Germinal center (tissue), 1 donor: ENCODE data around the gene RPH3AL.

ENCODE experiments used
- DNase-seq: peaks from one replicate; pipeline ENCODE4 v3.0.0; 2012; ENCODE audit warnings: mixed read lengths, low spot score

RPH3AL gene

DNA sequence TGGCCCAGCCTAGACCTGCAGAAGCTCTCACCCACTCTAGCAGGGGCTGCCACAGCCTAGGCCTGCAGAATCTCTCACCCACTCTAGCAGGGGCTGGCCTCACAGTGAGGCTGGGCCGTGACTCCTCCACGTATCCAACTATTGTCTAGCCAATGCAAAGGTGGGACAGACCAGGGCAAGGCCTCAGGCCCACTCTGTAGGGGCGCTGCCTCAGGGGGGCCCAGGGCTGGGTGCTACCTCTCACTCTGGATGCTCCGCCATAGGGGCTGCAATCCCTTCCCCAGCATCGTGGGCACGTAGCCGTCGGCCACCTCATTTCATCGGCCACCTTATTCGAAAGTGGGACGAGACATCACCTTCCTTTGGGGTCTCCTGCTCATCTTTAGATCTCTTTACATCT is 51.7 kb downstream of the RPH3AL start:
- DNase-seq, result no peak

DNA sequence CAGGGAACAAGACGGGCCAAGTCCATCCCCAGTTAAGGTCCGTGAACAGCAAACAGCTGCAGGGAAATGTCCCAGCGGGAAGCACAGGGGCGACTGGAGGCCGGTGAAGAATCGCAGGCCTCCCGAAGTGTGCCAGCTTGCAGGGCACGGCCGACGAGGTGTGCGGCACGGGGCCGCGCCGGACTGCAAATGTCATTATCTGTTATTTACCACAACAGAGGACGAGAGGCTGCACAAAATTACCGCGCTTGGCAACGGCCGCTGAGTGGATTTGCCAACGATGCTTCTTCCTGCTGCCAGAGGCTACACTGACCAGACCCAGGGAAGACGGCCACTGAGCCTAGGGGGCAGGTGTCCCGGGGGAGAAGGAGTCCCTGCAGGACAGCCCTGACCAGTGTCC is 53.1 kb downstream of the RPH3AL start:
- no peak for DNase-seq

DNA sequence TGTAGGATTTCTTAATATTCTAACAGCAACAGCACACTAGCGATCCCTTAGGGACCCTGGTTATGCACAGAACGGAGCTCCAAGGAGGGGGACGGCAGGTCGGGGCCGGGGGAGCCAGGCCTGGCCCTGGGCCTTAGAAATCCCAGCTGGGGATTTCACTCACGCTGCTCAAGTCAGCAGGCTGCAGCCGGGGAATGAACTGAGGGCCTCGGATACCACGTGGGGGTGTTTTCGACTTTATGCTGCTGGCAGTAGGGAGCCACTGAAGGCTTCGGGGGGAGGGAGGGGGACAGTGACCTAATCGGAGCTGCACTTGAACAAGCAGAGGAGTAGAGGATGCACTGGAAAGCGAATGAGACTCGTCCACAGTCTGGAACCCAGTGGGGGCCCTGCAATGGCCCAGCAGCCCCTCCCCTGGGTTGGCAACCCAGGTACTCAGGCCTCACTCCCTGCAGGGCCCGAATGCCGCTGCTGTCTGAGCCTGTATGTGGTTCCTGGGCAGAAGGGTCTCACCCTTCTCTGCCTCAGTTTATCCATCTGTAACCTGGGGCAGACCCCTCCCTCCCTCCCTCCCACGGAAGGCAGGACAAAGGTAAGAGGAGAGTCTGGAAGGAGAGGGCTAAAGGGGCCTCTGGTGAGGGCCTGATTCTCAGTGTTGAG is 53.7 kb downstream of the RPH3AL start:
- DNase-seq, result no peak

DNA sequence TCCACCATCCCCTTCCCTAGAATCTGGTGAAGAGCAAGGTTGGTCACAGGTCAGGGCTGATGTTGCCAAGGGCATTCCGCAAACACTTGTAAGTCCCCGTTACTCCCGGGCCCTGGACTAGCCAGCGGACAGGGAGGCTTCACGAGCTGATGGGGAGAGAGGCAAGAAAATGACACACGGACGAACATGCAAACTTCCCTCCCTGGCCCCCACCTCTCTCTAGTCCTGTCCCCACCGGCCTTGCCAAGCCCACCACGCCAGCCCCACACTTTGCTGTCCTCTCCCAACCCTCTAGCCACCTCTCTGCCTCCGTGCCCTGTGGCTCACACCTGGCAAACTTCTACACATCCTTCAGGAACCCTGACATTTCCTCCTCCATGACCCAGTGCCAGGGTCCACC is 54.8 kb downstream of the RPH3AL start:
- no peak for DNase-seq

DNA sequence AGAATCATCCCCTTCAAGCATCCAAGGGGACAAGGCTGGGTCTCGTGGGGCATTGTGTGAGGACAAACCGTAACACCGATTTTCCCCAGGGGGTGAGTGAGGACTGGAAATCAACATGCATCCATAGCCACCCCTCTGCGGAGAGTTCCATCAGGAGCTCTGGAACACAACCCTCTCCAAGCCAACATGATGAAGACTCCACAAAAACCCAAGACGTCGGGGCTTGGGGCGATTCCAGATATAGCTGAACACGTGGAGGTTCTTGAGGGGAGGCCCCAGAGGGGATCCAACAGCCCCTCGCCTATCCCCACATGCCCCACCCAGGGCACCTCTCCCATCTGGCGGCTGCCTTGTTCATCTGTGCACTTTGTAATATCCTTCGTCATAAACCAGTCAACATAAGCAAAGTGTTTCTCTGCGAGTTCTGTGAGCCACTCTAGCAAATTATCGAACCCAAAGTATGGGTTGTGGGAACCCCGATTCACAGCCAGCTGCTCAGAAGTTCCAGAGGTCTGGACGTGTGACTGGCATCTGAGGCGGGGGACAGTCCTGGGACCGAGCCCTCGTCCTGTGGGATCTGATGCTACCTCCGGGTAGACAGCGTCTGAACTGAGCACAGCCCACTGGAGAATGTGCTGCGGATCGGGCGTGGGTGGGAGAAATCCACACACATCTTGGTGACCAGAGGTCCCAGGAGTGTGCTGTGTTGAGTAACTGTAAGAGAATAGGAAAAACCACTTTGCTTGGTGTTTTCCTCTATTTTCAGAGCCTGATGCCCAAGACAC is 55.5 kb downstream of the RPH3AL start:
- no peak for DNase-seq

DNA sequence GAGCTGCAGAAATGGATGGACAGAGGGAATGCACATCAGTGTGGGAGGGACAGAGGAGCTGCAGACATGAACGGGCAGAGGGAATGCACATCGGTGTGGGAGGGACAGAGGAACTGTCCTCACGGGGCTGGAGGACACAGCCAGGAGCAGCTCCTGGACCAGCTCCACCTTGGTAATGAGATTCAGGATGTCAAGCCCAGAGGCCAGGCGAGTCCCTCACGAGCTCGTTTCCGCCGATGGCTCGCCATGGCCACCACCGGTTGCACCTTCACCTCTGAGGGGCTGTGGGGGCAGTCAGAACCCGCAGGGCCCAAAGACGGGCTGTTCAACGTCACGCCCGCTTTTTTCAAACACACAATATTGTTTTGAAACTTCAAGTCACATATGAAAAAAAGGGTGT is 56.2 kb downstream of the RPH3AL start:
- no peak for DNase-seq

DNA sequence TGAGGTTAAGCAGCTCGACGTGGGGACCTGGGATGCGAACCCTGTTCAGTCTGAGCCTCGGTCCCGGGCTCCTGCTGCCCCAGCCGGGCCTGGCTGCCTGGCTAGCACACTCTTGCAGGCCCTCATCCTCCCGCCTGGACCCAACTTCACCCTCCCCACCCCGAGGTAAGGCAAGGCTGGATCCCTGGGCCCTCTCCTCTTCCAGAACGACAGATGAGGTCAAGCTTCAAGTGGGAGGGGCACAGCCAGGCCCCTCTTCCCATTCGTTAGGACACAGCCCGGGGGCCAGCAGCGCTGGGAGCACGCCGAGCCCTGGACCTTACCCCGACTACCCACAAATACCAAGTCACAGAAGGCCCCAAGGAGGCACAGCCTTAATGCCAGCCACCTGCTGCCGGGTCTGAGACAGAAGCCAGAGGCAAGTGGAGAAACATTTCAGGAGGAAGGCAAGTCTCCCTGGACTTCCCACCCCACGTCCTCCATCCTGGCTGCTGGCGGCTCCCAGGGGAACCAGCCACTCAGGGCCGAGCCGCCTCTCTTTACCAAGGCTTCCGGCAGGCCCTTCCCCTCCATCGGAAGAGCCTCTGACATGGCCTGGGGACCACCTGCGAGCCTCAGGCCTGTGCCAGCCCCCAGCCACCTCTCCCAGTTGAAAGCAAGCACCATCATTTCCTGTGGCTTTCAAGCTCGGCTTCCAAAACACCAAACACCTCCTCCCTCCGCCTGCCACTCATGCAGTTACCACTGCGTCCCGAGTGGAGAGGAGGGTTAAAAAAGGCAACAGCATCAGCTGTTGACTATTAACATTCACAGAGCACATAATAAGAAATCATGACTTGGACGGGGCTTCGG is 59.9 kb downstream of the RPH3AL start:
- no peak for DNase-seq

DNA sequence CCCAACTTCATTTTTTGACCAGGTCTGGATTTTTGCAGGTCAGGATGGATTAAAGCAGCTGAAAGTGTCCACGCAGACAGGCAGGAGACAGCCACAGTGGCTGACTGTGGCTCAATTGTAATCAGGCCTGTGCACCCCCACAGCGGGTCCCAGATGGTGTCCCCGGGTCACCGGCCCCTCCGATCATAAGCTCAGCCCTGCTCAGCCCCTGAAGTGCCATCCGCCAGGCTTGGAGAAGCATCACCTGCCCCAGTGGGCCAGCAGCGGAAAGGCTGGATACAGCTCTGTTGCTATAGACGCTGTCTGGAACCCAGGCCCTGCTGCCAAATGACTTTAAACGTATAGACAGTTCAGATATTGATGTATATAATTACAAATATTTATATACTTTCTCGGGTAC is 60.6 kb downstream of the RPH3AL start:
- no peak for DNase-seq

DNA sequence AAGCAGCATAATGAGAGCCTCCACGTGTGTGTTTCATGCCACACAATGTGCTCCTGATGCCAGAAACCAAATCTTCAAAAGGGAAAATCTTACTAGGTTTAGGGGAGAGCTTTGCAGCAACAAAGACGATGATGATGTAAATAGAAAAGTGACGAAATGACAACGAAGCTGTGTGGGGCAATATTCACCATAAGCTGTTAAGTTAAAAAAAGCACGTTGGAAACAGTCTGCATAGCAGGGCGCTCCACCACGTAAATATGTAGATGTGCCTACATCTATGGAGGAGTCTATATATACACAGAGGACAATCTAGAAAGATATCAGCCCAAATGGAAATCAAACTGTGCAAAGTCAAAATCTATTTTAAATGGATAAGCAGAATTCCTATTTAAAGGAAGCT is 61.0 kb downstream of the RPH3AL start:
- DNase-seq, result no peak

DNA sequence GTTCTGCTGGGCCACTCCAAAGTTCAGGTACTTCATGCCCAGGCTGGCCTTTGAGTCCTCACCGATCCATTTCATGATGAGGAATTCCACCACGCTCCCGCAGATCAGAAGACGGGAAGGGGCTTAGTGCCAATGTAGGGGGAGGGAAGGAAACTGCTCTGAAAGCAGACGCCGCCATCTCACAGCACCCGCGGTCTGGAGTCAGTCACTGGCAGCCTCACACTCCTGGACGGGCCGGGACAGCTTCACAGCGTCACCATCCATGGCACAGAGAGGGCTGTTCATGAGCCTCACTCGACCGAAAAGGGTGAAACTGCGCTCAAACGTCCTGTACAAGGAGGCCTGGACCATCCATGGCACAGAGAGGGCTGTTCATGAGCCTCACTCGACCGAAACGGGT is 62.0 kb downstream of the RPH3AL start:
- DNase-seq, result no peak

DNA sequence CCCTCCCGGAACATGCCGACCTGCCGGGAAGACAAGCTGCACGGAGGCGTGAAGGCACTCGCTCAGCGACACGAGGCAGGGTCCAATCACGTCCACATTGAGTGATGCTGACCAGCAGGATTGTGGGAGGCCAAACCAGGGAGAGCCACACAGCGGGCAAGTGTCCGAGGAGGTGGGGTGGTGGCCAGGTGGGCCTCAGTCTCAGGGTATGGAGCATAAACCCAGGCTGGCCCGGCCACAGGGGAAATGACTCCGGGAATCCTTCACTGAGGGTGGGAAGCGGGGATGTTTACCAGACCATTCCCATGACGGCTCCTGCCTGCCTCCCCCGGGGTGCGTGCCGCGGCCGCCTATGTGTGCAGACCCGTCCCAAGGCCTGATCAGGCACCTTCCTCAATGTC is 62.5 kb downstream of the RPH3AL start:
- no peak for DNase-seq

DNA sequence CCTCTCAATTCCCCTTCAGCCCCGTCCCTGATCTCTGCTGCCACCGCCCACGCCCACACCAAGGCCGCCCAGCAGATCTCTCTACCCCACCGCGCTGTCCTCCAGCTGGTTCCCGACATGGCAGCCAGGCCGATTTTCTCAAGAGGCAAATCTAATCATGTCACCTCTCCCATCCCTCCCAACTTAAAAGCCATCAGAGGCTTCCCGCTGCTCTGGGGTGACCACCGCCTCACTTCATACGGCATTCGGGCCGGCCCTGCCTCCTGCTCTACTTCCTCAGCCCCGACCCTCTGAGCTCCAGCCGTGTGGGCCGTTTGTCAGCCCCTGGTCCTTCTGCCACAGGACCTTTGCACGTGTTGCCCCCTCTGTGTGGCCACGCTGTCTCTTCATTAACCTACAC is 63.2 kb downstream of the RPH3AL start:
- DNase-seq, result no peak

DNA sequence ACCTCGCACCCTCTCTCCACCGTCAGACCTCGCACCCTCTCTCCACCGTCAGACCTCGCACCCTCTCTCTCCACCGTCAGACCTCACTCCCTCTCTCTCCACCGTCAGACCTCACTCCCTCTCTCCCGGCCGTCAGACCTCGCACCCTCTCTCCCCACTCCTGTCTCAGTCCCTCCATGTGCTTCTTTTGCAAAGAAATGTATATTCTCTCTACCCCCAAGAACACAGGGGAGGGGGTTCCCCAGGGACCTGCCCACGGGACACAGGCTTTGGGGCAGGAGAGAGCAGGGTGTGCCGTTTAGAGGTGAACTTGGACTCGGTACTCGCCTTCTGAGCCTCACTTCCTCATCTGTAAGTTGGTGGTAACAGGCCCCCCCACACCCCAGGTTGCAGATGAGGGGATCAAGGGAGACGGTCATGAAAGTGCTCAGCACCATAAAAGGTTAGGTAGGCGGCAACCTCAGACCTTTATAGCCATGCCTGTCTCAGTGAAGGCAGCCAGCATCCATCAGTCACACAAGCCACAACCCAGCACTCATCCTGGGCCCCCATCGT is 63.7 kb downstream of the RPH3AL start:
- no peak for DNase-seq

DNA sequence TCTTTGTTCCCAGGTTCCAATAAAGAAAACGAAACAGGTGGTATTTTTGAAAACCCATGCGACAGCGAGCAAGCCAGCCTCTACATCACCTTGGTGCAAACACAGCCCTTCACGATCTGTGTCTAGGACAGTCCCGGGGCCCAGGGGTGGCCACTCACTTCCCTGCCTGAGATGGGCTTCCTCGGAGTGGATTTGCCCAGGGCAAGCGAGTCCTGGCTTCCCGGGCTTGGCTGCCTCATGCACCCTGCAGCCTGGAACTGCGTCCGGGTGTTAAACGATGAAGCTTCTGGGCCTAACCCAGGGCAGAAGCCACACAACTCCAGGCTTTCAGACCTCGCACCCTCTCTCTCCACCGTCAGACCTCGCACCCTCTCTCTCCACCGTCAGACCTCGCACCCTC is 66.0 kb downstream of the RPH3AL start:
- no peak for DNase-seq

DNA sequence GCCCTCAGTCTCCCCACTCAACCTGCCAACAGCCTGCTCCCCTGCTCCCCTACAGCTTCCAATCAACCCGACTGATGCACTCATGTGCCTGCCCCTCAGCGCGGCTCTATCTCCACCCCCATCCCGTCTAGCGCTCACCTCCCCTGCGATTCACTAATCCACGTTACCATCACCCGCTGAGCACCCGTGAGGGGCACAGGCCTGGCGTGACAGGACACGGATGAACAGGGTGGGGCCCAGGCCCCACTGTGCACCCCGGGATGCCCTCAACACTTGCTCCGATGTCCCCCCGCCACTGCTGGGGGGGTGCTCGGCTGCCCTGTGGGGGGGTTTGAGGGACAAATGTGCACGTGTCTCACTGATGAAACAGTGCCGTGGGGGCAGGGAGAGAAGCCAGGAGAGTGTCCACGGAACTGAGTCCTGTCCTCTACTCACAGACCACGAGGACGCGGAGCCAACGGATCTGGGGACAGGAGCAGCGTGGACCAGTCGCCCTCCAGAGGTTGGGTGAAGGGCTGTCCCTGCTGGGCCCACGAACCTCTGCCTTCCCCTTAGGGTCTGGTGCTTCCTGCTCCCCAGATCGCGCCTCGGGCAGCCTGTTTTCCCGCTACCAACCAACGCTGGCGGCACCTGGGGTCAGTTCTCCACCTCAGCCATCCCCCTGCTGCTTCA is 66.7 kb downstream of the RPH3AL start:
- DNase-seq, result no peak

DNA sequence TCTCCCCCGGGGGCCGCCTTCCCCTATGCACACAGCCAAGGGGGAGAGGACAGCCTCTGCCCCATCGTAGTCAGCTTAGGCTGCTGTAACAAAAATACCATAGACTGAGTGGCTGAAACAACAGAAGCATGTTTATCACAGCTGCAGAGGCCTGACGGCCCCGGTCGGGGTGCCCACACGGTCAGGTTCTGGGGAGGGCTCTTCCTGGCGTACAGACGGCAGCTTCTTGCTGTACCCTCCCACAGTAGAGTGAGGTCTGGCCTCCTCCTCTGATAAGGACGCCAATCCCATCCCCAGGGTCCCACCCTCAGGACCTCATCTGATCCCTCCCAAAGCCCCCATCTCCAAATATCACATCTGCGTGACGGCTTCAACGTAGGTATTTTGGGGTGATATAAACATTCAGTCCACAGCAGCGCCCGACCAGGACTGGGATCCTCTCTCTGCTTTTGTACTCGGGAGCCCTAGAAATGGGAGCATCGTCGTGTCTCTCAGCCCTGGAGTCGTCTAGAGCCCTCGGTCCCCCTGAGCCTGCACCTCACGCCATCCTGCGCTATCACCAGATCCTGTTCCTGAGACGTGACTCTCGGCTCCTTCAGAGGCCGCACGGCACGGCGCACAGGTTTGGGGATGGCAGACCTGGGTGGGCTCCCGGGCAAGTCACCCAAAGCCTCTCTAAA is 67.8 kb downstream of the RPH3AL start:
- no peak for DNase-seq

DNA sequence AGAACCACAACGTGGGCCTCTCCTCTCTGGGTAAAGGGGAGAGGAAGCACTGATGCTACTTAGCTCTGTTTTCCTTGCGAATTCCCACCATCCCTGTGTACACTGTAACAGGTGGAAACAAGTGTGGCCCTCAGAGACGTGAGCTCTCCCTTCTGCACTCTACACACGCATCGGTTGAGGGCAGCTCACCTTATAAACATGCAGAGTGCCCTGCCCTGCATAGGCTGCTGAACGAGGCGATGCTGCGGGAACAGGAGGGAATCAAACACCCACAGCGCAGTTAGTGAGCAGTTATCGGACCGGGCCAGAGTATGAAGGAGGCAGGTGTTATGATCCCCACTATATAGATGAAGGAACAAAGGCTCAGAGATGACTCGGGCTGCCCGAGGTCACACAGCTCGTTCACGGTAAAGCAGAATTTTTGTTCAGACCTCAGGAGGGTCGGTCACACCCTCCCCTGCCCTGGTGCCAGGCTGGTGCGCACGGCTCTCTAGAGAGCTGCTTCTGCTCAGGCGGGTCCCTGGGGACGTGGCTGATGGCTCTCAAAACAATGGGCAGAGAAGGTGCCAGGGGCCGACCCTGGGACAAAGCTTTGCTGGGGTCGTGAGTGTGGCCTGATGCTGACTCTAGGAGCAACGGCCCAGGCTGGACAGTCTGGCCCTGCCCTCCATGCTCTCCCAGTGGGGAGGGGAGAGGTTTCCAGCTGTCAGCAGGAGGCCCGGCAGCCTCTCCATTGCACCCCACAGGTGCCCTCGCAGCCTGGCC is 68.5 kb downstream of the RPH3AL start:
- DNase-seq, result no peak

DNA sequence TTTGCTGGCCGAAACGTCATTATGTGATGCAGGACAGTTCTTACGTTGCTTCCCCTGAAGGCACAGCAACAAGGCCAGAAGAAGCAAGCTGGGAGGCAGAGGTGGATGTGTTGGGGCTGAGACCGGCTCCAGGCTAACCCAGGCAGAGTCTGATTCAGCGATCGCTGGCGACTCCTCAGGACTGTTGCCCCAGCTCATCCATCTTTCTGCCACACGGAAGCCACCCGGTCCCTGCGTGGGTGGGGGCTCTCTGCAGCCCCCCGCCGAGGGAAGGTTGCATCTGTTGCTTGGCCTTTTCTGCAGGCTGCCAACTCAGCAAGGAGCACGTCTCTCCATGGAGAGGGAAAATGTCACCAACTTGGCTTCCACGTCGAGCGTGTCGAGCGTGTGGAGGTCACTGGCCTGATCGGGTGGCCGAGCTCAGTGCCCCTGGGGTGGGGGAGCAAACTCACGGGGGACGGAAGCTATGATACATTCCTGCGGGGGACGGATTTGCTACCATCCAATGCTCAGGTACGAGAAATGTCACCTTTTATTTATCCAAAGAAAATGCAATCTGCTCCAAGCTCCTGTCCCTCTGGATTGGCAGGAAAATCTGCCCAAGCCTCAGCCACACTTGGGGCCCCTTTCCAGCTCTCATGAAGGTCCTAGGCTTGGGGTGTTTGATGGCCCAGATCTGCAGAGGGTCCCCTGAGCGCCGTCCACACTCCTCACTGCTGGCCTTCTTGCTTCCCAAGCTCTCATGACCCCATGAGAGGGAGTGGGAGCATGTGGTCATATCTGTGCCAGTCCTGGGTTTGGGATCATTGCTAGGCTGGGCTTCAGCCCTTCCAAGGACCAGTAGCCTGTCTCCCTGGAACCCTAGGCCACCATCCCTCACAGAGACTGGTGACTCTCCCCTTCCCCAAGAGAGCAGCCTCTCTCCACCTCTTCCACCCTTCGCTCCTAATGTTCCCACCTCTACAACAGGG is 69.4 kb downstream of the RPH3AL start:
- DNase-seq, result no peak
